22Rv1 (cell line): Measurements from ENCODE around the gene GP5.

Experiments
- H3K27ac ChIP-seq: fragments of 450-650 bp; 2 replicates; pipeline ENCODE4 v1.5.1; 2017
- CTCF ChIP-seq: fragments of 450-650 bp; IDR thresholded peaks from 2 replicates; pipeline ENCODE4 v1.5.1; 2017; ENCODE audit warnings: mild to moderate bottlenecking
- ZFX ChIP-seq: fragments of 450-650 bp; IDR thresholded peaks from 2 replicates; pipeline ENCODE4 v1.6.1; 2017; ENCODE audit warnings: antibody characterized with exemption, borderline replicate concordance

GP5 gene

GRCh38 chr3:194370753-194371152, 28.3 kb downstream of the GP5 start:
- no peak for TF ChIP-seq CTCF
- TF ChIP-seq ZFX = no peak
- no peak overlapping the region for H3K27ac ChIP-seq

GRCh38 chr3:194369522-194370279, 29.4 kb downstream of the GP5 start, which contains the start of gene LRRC15:
Gene LRRC15 (minus strand): TSS chr3:194369743. CDS start chr3:194361043, 8,700 bp downstream.
- H3K27ac ChIP-seq = no peak within 1 kb of the TSS
- TF ChIP-seq ZFX = no peak
- TF ChIP-seq CTCF = no peak

GRCh38 chr3:194368918-194369317, 30.1 kb downstream of the GP5 start:
- no peak overlapping the region for H3K27ac ChIP-seq

GRCh38 chr3:194367992-194368841, 30.8 kb downstream of the GP5 start:
- TF ChIP-seq CTCF = no peak
- no peak for TF ChIP-seq ZFX
- no peak overlapping the region for H3K27ac ChIP-seq

More at GRCh38 chr3:194368918-194369317, 30.1 kb downstream of the GP5 start:
- TF ChIP-seq CTCF (no peak), ZFX (no peak)

- H3K27ac ChIP-seq = no peak overlapping the region
- TF ChIP-seq CTCF (no peak), ZFX (no peak)
Measured at GRCh38 chr3:194365978-194366490, 33.0 kb downstream of the GP5 start.

- TF ChIP-seq CTCF (no peak), ZFX (no peak)
- H3K27ac ChIP-seq = no peak overlapping the region
Measured at GRCh38 chr3:194365526-194365925, 33.5 kb downstream of the GP5 start.
